Stomach (tissue), 4 donors: Measurements from ENCODE around the gene ATG9B.

Source experiments
- CTCF ChIP-seq, 7 experiments: fragments of 450-650 bp in 4 of 7; fragments of 200-600 bp in 3 of 7; sonication (generic) in 3 of 7; IDR thresholded peaks; one replicate each; pipeline ENCODE4 v1.5.1; 2016 to 2019; ENCODE audit warnings: antibody characterized with exemption in 7 of 7, control low read depth in 2 of 7, mild to moderate bottlenecking in 1 of 7
- POLR2AphosphoS5 ChIP-seq, 3 donors: sonication (generic); formaldehyde crosslinking; IDR thresholded peaks; one replicate each; pipeline ENCODE4 v1.6.1; 2016; ENCODE audit warnings: antibody characterized with exemption in 3 of 3

GRCh38 chr7:151035026-151035717, 10.9 kb upstream of the ATG9B start:
- TF ChIP-seq CTCF (IDR thresholded peaks at IDR 0.05) (no peak), POLR2AphosphoS5 (IDR thresholded peaks at IDR 0.05) (no peak)
